ENCODE data around the gene SLC18A3.

DNA sequence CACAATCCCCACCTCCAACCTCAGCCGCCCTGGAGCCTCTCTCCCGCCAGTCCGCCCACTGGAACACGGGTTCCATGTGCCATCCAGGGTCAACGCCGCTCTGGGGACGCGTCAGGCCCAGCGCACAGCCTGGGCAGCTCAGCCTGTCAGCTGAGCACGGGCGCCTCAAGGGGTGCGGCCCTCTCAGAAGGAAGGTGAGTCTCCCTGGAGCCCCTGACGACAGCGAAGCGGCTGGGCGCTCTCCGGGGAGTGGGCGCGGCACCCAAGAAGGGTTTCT is 1.2 kb upstream of the SLC18A3 start:
- no peak for TF ChIP-seq CTCF (IDR thresholded peaks at IDR 0.05)
- no peak for TF ChIP-seq POLR2A (IDR thresholded peaks at IDR 0.05)

Measured in adrenal gland (tissue), 5 donors.